ENCODE measurements around the gene DSCAM. TPM values are rescaled to one million over a fixed set of nuclear protein-coding genes. Genes with fewer than 3 reads are reported as not detected.

Gene DSCAM
- total and polyA plus RNA-seq, 2 donors (not counting 3 experiments of a cell fraction or from before 2014, with no cell fraction given): not detected

DNA sequence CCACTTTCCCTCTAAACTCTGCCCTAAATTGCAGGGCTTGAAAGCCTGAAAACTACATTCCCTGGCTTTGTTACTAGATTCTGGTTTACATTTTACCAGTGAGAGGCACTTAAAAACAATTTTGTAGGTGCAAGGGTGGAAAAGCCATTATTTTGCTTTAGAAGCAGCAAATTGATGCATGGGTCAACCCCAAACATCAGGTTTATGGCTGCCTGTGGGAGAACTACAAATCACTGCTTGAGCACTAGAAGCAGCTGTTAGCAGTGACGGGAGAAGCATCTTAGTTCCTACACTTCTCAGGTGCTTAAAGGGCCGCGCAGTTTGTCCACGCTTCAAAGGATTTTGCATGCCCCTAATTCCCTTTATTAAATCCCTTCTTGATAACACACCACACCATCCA lies 562.5 kb downstream of the DSCAM start:
- no peak overlapping the region for H3K27ac ChIP-seq (ENCODE audit: insufficient read depth, low read depth, low read length)
- CTCF ChIA-PET: interaction anchor here (0.6 kb wide), 1 partner anchor 141 kb away, joined by 3 read pairs; no protein-coding TSS in a partner anchor
- intact Hi-C loops (cut with micrococcal nuclease): no loop called here

More for the DNA sequence above, 562.5 kb downstream of the DSCAM start:
- POLR2A ChIA-PET: no interaction called here
- no peak for FAIRE-seq
- no peak for DNase-seq (ENCODE audit: low read depth, low spot score)
- Histone ChIP-seq H2AFZ (ENCODE audit: low read depth, low read length) (no peak overlapping the region), H4K20me1 (replicated peaks; ENCODE audit: control insufficient read depth, extremely low read depth, insufficient read depth, low read length) (no peaks in the 10 kb centered on the region), H3K27me3 (ENCODE audit: control insufficient read depth in 2 of 2, insufficient read depth in 2 of 2, low read length in 2 of 2) (no peaks in the 10 kb centered on the region), H3K79me2 (ENCODE audit: control insufficient read depth, insufficient read depth, low read length) (no peaks in the 10 kb centered on the region), H3K9me1 (replicated peaks; ENCODE audit: control insufficient read depth, extremely low read depth, insufficient read depth, low read length) (no peaks in the 10 kb centered on the region), H3K9me3 (replicated peaks; ENCODE audit: control insufficient read depth, insufficient read depth, low read length) (peaks cover 3% of the 10 kb centered on the region), H3K36me3 (ENCODE audit: control insufficient read depth in 2 of 2, extremely low read depth in 1 of 2, insufficient read depth in 2 of 2, low read length in 2 of 2) (no peaks in the 10 kb centered on the region), H3K4me3 (replicated peaks in 1 of 3; ENCODE audit: insufficient read depth in 1 of 3, low read depth in 1 of 3, low read length in 3 of 3) (no peak overlapping the region), H3K4me2 (ENCODE audit: insufficient read depth, low read length) (no peak overlapping the region), H3K4me1 (ENCODE audit: control insufficient read depth, extremely low read depth, insufficient read depth, low read length) (no peaks in the 10 kb centered on the region), H3K9ac (replicated peaks; ENCODE audit: extremely low read depth, insufficient read depth, low read length) (no peak overlapping the region)
- TF ChIP-seq POLR2A (IDR thresholded peaks at IDR 0.05; ENCODE audit: low read depth, low read length) (no peak), FOS (IDR thresholded peaks at IDR 0.05; ENCODE audit: borderline replicate concordance, insufficient read depth, low read length) (no peak), POLR2AphosphoS5 (IDR thresholded peaks at IDR 0.05; ENCODE audit: insufficient read depth, low read depth, low read length) (no peak), JUN (IDR thresholded peaks at IDR 0.05; ENCODE audit: borderline replicate concordance, insufficient read depth, insufficient read length, low read depth) (no peak), GATA2 (IDR thresholded peaks at IDR 0.05; ENCODE audit: insufficient read depth, insufficient read length, low read depth, low read length) (no peak), EZH2 (IDR thresholded peaks at IDR 0.05; ENCODE audit: borderline replicate concordance, low read depth, low read length, severe bottlenecking) (no peak), CTCF (IDR thresholded peaks at IDR 0.05; ENCODE audit: extremely low read depth in 1 of 2, insufficient read depth in 1 of 2, low read depth in 1 of 2, low read length in 2 of 2) (no peak), MYC (IDR thresholded peaks at IDR 0.05; ENCODE audit: low read depth, low read length) (no peak)
- TF ChIP-seq, protein P1, sequence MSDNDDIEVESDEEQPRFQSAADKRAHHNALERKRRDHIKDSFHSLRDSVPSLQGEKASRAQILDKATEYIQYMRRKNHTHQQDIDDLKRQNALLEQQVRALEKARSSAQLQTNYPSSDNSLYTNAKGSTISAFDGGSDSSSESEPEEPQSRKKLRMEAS (IDR thresholded peaks at IDR 0.05; ENCODE audit: insufficient read depth, insufficient read length): no peak
- no TSS peak for BruUV-seq (replicated peaks)
- dilution Hi-C loops (cut with MboI; ENCODE audit: extremely low pct_ligation_motif_present, low sequenced_read_pairs): no loop called here
